ENCODE measurements around the gene HERPUD1. TPM values are rescaled to one million over a fixed set of nuclear protein-coding genes. Genes with fewer than 3 reads are reported as not detected.
"Not testable (repeated sequence)": the region's sequence is repeated elsewhere in the genome, so short reads cannot be mapped to it uniquely, and the experiment has no call there.

The HERPUD1 gene
- 100 to 1,000 TPM; 350 to 403 TPM for total RNA-seq

GRCh38 chr16:56931892-56932720, at the start of gene HERPUD1:
Gene HERPUD1, plus strand, starts transcription at chr16:56932142. Its CDS starts 103 bp downstream, at chr16:56932245.
- ATAC-seq (replicated peaks in 1 of 2) (peak; percentile 90 to 93), DNase-seq (peak; percentile 99)
- peak within 1 kb of the TSS; percentile 99 for H3K27ac Mint-ChIP-seq
- peaks cover 35 to 48% of the 10 kb centered on the region in 2 donors for H3K36me3 Mint-ChIP-seq (ENCODE audit: insufficient read depth in 2 of 2)
- H3K27me3 Mint-ChIP-seq (ENCODE audit: low read depth) = no peaks in the 10 kb centered on the region
- H3K9me3 Mint-ChIP-seq = no peaks in the 10 kb centered on the region
- peak within 1 kb of the TSS; percentile 99 to 100 for H3K4me3 Mint-ChIP-seq
- H3K4me1 Mint-ChIP-seq (ENCODE audit: low read depth) = peaks cover 39% of the 10 kb centered on the region

- no peak for ATAC-seq (replicated peaks in 1 of 2)
- no peak for DNase-seq
- H3K9me3 Mint-ChIP-seq = no peaks in the 10 kb centered on the region
- no peak overlapping the region for H3K4me3 Mint-ChIP-seq
- no peak overlapping the region for H3K27ac Mint-ChIP-seq
- no peaks in the 10 kb centered on the region for H3K4me1 Mint-ChIP-seq (ENCODE audit: low read depth)
- no peaks in the 10 kb centered on the region for H3K36me3 Mint-ChIP-seq (ENCODE audit: insufficient read depth in 2 of 2)
- H3K27me3 Mint-ChIP-seq (ENCODE audit: low read depth) = no peaks in the 10 kb centered on the region
Measured at GRCh38 chr16:56883586-56883985, 48.4 kb upstream of the HERPUD1 start.

- no peak overlapping the region for H3K27ac Mint-ChIP-seq
- no peaks in the 10 kb centered on the region for H3K36me3 Mint-ChIP-seq (ENCODE audit: insufficient read depth in 2 of 2)
- DNase-seq (no peak), ATAC-seq (replicated peaks in 1 of 2) (no peak)
- no peak overlapping the region for H3K4me3 Mint-ChIP-seq
- no peaks in the 10 kb centered on the region for H3K9me3 Mint-ChIP-seq
- H3K4me1 Mint-ChIP-seq (ENCODE audit: low read depth) = no peaks in the 10 kb centered on the region
- no peaks in the 10 kb centered on the region for H3K27me3 Mint-ChIP-seq (ENCODE audit: low read depth)
Measured at GRCh38 chr16:56884026-56884582, 47.8 kb upstream of the HERPUD1 start.

GRCh38 chr16:56884929-56885328, 47.0 kb upstream of the HERPUD1 start:
- not testable (repeated sequence) for DNase-seq; H3K4me1 Mint-ChIP-seq (ENCODE audit: low read depth); H3K36me3 Mint-ChIP-seq (ENCODE audit: insufficient read depth in 2 of 2); H3K9me3 Mint-ChIP-seq; H3K27ac Mint-ChIP-seq; ATAC-seq (replicated peaks in 1 of 2); H3K27me3 Mint-ChIP-seq (ENCODE audit: low read depth); H3K4me3 Mint-ChIP-seq

GRCh38 chr16:56885446-56886162, 46.3 kb upstream of the HERPUD1 start:
- DNase-seq (no peak), ATAC-seq (replicated peaks in 1 of 2) (no peak)
- no peaks in the 10 kb centered on the region for H3K9me3 Mint-ChIP-seq
- H3K27ac Mint-ChIP-seq = no peak overlapping the region
- H3K27me3 Mint-ChIP-seq (ENCODE audit: low read depth) = no peaks in the 10 kb centered on the region
- no peak overlapping the region for H3K4me3 Mint-ChIP-seq
- no peaks in the 10 kb centered on the region for H3K4me1 Mint-ChIP-seq (ENCODE audit: low read depth)
- no peaks in the 10 kb centered on the region for H3K36me3 Mint-ChIP-seq (ENCODE audit: insufficient read depth in 2 of 2)

- Mint-ChIP-seq H3K9me3 (no peaks in the 10 kb centered on the region), H3K27ac (no peak overlapping the region), H3K36me3 (ENCODE audit: insufficient read depth in 2 of 2) (no peaks in the 10 kb centered on the region), H3K27me3 (ENCODE audit: low read depth) (no peaks in the 10 kb centered on the region), H3K4me1 (ENCODE audit: low read depth) (no peaks in the 10 kb centered on the region), H3K4me3 (no peak overlapping the region)
- ATAC-seq (replicated peaks in 1 of 2) = no peak
- DNase-seq = no peak
Measured at GRCh38 chr16:56886296-56886695, 45.6 kb upstream of the HERPUD1 start.

- H3K36me3 Mint-ChIP-seq (ENCODE audit: insufficient read depth in 2 of 2) = no peaks in the 10 kb centered on the region
- DNase-seq = no peak
- no peak overlapping the region for H3K4me3 Mint-ChIP-seq
- no peaks in the 10 kb centered on the region for H3K4me1 Mint-ChIP-seq (ENCODE audit: low read depth)
- no peak for ATAC-seq (replicated peaks in 1 of 2)
- H3K27ac Mint-ChIP-seq = no peak overlapping the region
- H3K9me3 Mint-ChIP-seq = no peaks in the 10 kb centered on the region
- no peaks in the 10 kb centered on the region for H3K27me3 Mint-ChIP-seq (ENCODE audit: low read depth)
Measured at GRCh38 chr16:56886826-56887225, 45.1 kb upstream of the HERPUD1 start.

- no peak for DNase-seq
- no peak overlapping the region for H3K27ac Mint-ChIP-seq
- no peaks in the 10 kb centered on the region for H3K4me1 Mint-ChIP-seq (ENCODE audit: low read depth)
- H3K9me3 Mint-ChIP-seq = no peaks in the 10 kb centered on the region
- H3K36me3 Mint-ChIP-seq (ENCODE audit: insufficient read depth in 2 of 2) = no peaks in the 10 kb centered on the region
- no peaks in the 10 kb centered on the region for H3K27me3 Mint-ChIP-seq (ENCODE audit: low read depth)
- H3K4me3 Mint-ChIP-seq = no peak overlapping the region
- no peak for ATAC-seq (replicated peaks in 1 of 2)
Measured at GRCh38 chr16:56888806-56889205, 43.1 kb upstream of the HERPUD1 start.

- ATAC-seq (replicated peaks in 1 of 2) (no peak), DNase-seq (no peak)
- H3K9me3 Mint-ChIP-seq = no peaks in the 10 kb centered on the region
- H3K4me3 Mint-ChIP-seq = no peak overlapping the region
- no peaks in the 10 kb centered on the region for H3K27me3 Mint-ChIP-seq (ENCODE audit: low read depth)
- H3K27ac Mint-ChIP-seq = no peak overlapping the region
- no peaks in the 10 kb centered on the region for H3K4me1 Mint-ChIP-seq (ENCODE audit: low read depth)
- no peaks in the 10 kb centered on the region for H3K36me3 Mint-ChIP-seq (ENCODE audit: insufficient read depth in 2 of 2)
Measured at GRCh38 chr16:56889206-56889605, 42.7 kb upstream of the HERPUD1 start.

- no peak for ATAC-seq (replicated peaks in 1 of 2)
- Mint-ChIP-seq H3K9me3 (no peaks in the 10 kb centered on the region), H3K27me3 (ENCODE audit: low read depth) (no peaks in the 10 kb centered on the region), H3K4me3 (no peak overlapping the region), H3K4me1 (ENCODE audit: low read depth) (peaks cover under 1% of the 10 kb centered on the region), H3K36me3 (ENCODE audit: insufficient read depth in 2 of 2) (no peaks in the 10 kb centered on the region), H3K27ac (no peak overlapping the region)
- DNase-seq = no peak
Measured at GRCh38 chr16:56891685-56892084, 40.3 kb upstream of the HERPUD1 start.

GRCh38 chr16:56892705-56893104, 39.2 kb upstream of the HERPUD1 start:
- H3K4me1 Mint-ChIP-seq (ENCODE audit: low read depth) = peaks cover 5% of the 10 kb centered on the region
- ATAC-seq (replicated peaks in 1 of 2) (no peak), DNase-seq (no peak)
- H3K27ac Mint-ChIP-seq = no peak overlapping the region
- no peaks in the 10 kb centered on the region for H3K27me3 Mint-ChIP-seq (ENCODE audit: low read depth)
- no peaks in the 10 kb centered on the region for H3K9me3 Mint-ChIP-seq
- no peak overlapping the region for H3K4me3 Mint-ChIP-seq
- H3K36me3 Mint-ChIP-seq (ENCODE audit: insufficient read depth in 2 of 2) = no peaks in the 10 kb centered on the region

GRCh38 chr16:56894331-56894917, 37.5 kb upstream of the HERPUD1 start:
- DNase-seq (no peak), ATAC-seq (replicated peaks in 1 of 2) (no peak)
- peaks cover 17% of the 10 kb centered on the region for H3K4me1 Mint-ChIP-seq (ENCODE audit: low read depth)
- H3K9me3 Mint-ChIP-seq = no peaks in the 10 kb centered on the region
- H3K27me3 Mint-ChIP-seq (ENCODE audit: low read depth) = no peaks in the 10 kb centered on the region
- H3K4me3 Mint-ChIP-seq = no peak overlapping the region
- no peak overlapping the region for H3K27ac Mint-ChIP-seq
- H3K36me3 Mint-ChIP-seq (ENCODE audit: insufficient read depth in 2 of 2) = no peaks in the 10 kb centered on the region

- Mint-ChIP-seq H3K36me3 (ENCODE audit: insufficient read depth in 2 of 2) (no peaks in the 10 kb centered on the region), H3K27ac (no peak overlapping the region), H3K4me1 (ENCODE audit: low read depth) (peaks cover 27% of the 10 kb centered on the region), H3K4me3 (no peak overlapping the region), H3K9me3 (no peaks in the 10 kb centered on the region), H3K27me3 (ENCODE audit: low read depth) (peaks cover 12% of the 10 kb centered on the region)
- DNase-seq (no peak), ATAC-seq (replicated peaks in 1 of 2) (no peak)
Measured at GRCh38 chr16:56895813-56896212, 36.1 kb upstream of the HERPUD1 start.
